Activated CD4-positive, alpha-beta T cell treated with anti-CD3 and anti-CD28 coated beads, Interleukin-2, amount 50 U/mL, for 48 hours (primary cell): ENCODE results near the gene LBHD1.
A peak's percentile ranks its signal among the peaks of the same experiment; 100 is the strongest.
"Not testable (repeated sequence)": the region's sequence is repeated elsewhere in the genome, so short reads cannot be mapped to it uniquely, and the experiment has no call there.

ENCODE experiments used
- DNase-seq, 2 experiments: peaks; one replicate each; pipeline ENCODE4 v3.0.0-alpha.2; 2020

Gene LBHD1

GRCh38 chr11:62656796-62657429 lies 15.2 kb downstream of the LBHD1 start:
- DNase-seq = no peak

- DNase-seq = no peak
Observed at GRCh38 chr11:62654297-62654696, 17.8 kb downstream of the LBHD1 start.

GRCh38 chr11:62652161-62653006 lies 19.7 kb downstream of the LBHD1 start:
- DNase-seq = peak in 1 of 2 experiments; percentile 32

- DNase-seq = not testable (repeated sequence)
Observed at GRCh38 chr11:62650283-62650682, 21.8 kb downstream of the LBHD1 start.

GRCh38 chr11:62649486-62649885 lies 22.6 kb downstream of the LBHD1 start:
- no peak for DNase-seq

- DNase-seq = no peak
Observed at GRCh38 chr11:62648967-62649364, 23.1 kb downstream of the LBHD1 start.

- no peak for DNase-seq
Observed at GRCh38 chr11:62648185-62648966, 23.7 kb downstream of the LBHD1 start.

- DNase-seq = no peak
Observed at GRCh38 chr11:62647609-62648005, 24.5 kb downstream of the LBHD1 start.

GRCh38 chr11:62646825-62647608 lies 25.1 kb downstream of the LBHD1 start:
- DNase-seq = no peak

GRCh38 chr11:62645946-62646824 lies 25.9 kb downstream of the LBHD1 start, which contains the start of gene GANAB:
Gene GANAB, minus strand, starts transcription at chr11:62646613. Its CDS starts 14 bp downstream, at chr11:62646599.
- DNase-seq = peak; percentile 100

GRCh38 chr11:62645671-62645945 lies 26.5 kb downstream of the LBHD1 start:
- DNase-seq = no peak

GRCh38 chr11:62644220-62644619 lies 27.8 kb downstream of the LBHD1 start:
- DNase-seq = no peak

- no peak for DNase-seq
Observed at GRCh38 chr11:62632492-62632891, 39.6 kb downstream of the LBHD1 start.

- DNase-seq = no peak
Observed at GRCh38 chr11:62627713-62628112, 44.4 kb downstream of the LBHD1 start.

- DNase-seq = no peak
Observed at GRCh38 chr11:62622476-62623089, 49.5 kb downstream of the LBHD1 start.

GRCh38 chr11:62621567-62622470 lies 50.2 kb downstream of the LBHD1 start, which contains the start of gene B3GAT3:
Gene B3GAT3, minus strand, starts transcription at chr11:62621986. Its CDS starts 39 bp downstream, at chr11:62621947.
- DNase-seq = peak; percentile 96 to 97

- DNase-seq = no peak
Observed at GRCh38 chr11:62621027-62621566, 51.0 kb downstream of the LBHD1 start.

GRCh38 chr11:62616957-62617356 lies 55.1 kb downstream of the LBHD1 start:
- not testable (repeated sequence) for DNase-seq

- DNase-seq = no peak
Observed at GRCh38 chr11:62615521-62615920, 56.5 kb downstream of the LBHD1 start.

- DNase-seq = peak; percentile 64 to 68
Observed at GRCh38 chr11:62614275-62614674, 57.8 kb downstream of the LBHD1 start.
